T-helper 1 cell treated with Interleukin-12 subunit alpha and Interleukin-12 subunit beta and Interleukin-4 antibody, amounts not matched to agents 30 μg/mL and 1 μg/mL, for 36 hours (primary cell): ENCODE data around the gene TSEN15.

Source experiments
- H3K27ac Mint-ChIP-seq: one replicate; pipeline ENCODE4 v1.8.0; 2021; ENCODE audit warnings: mild to moderate bottlenecking, mixed read lengths
- H3K27me3 Mint-ChIP-seq: one replicate; pipeline ENCODE4 v1.8.0; 2021; ENCODE audit warnings: low read depth, mixed read lengths
- H3K36me3 Mint-ChIP-seq: one replicate; pipeline ENCODE4 v1.8.0; 2021; ENCODE audit warnings: low read depth, mixed read lengths
- H3K4me1 Mint-ChIP-seq: one replicate; pipeline ENCODE4 v1.8.0; 2021; ENCODE audit warnings: low read depth, mixed read lengths
- H3K4me3 Mint-ChIP-seq: one replicate; pipeline ENCODE4 v1.8.0; 2021; ENCODE audit warnings: mild to moderate bottlenecking, moderate library complexity, mixed read lengths
- H3K9me3 Mint-ChIP-seq: one replicate; pipeline ENCODE4 v1.8.0; 2021; ENCODE audit warnings: mixed read lengths

The TSEN15 gene

DNA sequence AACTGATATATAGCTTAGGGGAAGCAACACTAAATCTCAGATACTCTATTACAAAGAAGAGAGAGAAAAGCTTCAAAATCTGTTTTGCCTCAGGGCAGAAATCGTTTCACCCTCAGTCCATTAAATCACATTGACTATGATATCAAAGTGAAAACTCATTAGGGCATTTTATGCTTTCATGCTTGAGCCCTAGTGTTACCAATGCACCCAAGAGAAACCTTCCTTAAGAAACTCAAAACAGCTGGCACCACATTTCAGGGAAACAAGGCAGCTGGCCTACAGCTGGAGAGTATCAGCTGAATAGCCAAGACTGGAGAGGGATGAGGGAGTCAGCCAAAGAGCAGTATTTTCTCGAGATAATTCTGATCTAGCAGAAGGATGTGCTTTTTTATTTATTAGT is 28.9 kb upstream of the TSEN15 start:
- Mint-ChIP-seq H3K36me3 (no peaks in the 10 kb centered on the region), H3K27ac (no peak overlapping the region), H3K4me1 (no peaks in the 10 kb centered on the region), H3K27me3 (peaks cover 29% of the 10 kb centered on the region), H3K9me3 (no peaks in the 10 kb centered on the region), H3K4me3 (no peak overlapping the region)

DNA sequence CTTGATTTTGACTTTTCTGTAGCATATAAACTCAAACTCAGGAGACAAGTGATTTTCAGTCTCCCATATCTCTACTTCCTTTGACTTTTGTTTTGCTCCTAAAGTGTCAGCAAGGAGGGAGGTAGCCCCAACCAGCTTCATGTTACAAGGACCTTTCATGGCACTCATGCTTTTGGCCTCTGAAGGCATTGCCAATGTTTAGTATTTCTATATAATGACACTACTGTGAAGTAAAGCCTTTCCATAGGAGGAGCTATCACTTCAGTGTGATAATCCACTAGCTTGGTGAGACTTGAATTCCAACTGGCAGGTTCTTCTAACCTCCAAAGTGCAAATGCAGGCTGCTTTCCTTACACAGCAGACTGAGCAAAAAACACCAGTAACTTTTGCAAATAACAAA is 28.4 kb upstream of the TSEN15 start:
- no peaks in the 10 kb centered on the region for H3K36me3 Mint-ChIP-seq
- no peak overlapping the region for H3K4me3 Mint-ChIP-seq
- peaks cover 29% of the 10 kb centered on the region for H3K27me3 Mint-ChIP-seq
- H3K27ac Mint-ChIP-seq, result no peak overlapping the region
- no peaks in the 10 kb centered on the region for H3K9me3 Mint-ChIP-seq
- no peaks in the 10 kb centered on the region for H3K4me1 Mint-ChIP-seq

DNA sequence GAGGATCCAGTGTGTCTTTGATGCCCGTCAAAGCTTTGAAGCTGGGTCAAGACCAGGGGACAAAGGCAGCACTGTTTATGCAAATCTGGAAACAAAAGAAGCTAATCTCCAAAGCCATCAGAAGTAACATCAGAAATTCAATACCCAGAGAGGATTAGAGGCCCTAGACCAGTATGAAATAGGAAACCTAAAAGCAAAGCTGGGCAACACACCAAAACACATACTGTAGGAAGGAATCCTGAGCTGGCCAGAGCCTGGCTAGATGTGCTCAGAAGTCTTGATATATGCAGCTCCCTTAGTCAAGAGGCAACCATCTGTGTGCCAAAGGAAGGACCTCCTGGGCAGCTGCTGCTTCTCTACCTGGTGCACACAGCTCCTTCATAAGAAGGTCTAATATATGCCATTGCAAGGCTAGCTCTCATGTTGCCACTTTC is 26.3 kb upstream of the TSEN15 start:
- no peaks in the 10 kb centered on the region for H3K36me3 Mint-ChIP-seq
- H3K4me3 Mint-ChIP-seq, result no peak overlapping the region
- H3K4me1 Mint-ChIP-seq, result no peaks in the 10 kb centered on the region

DNA sequence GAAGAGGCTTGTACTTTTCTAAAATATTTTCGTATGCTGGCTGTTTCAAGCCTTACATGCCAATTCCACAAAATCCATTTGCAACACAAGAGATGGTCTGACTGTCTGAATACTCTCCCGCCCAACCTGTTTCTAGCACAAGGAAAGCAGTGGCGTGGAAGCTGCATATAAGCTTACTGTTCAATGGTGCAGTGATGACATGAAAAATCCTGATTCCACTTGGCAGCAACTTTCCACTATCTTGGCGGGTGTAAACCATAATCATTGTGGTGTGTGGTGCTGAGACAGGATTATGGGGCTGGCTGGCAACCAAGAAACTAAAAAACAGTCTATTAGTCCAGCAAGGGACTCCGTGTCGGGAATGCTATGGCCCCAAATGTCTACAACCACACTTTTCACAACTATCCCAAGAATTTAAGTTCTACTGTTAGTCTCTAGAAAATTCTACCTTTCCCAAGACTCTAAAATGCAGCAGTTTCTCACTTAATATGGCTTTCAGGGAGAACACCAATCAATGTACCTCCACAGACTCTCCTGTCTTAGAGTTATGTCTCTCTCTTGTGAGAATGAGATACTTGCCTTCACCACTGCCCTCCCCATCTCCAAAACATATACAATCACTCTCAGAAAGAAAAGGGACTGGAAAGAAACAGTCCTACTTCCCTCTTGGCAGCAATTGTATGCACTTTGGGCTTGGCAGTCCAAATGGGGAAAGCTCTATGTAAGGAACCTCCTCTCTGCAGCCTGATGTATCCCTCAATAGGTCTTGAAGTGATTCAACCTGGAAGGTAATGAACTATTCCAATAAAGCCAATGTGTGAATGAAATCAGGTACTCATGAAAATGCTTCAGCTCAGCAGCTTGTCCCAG is 23.5 kb upstream of the TSEN15 start:
- no peaks in the 10 kb centered on the region for H3K36me3 Mint-ChIP-seq
- H3K27ac Mint-ChIP-seq, result no peak overlapping the region
- H3K4me1 Mint-ChIP-seq, result no peaks in the 10 kb centered on the region
- peaks cover 53% of the 10 kb centered on the region for H3K27me3 Mint-ChIP-seq
- H3K4me3 Mint-ChIP-seq, result no peak overlapping the region
- H3K9me3 Mint-ChIP-seq, result no peaks in the 10 kb centered on the region

More for the DNA sequence above, 26.3 kb upstream of the TSEN15 start:
- no peak overlapping the region for H3K27ac Mint-ChIP-seq
- no peaks in the 10 kb centered on the region for H3K9me3 Mint-ChIP-seq
- H3K27me3 Mint-ChIP-seq, result peaks cover 44% of the 10 kb centered on the region

DNA sequence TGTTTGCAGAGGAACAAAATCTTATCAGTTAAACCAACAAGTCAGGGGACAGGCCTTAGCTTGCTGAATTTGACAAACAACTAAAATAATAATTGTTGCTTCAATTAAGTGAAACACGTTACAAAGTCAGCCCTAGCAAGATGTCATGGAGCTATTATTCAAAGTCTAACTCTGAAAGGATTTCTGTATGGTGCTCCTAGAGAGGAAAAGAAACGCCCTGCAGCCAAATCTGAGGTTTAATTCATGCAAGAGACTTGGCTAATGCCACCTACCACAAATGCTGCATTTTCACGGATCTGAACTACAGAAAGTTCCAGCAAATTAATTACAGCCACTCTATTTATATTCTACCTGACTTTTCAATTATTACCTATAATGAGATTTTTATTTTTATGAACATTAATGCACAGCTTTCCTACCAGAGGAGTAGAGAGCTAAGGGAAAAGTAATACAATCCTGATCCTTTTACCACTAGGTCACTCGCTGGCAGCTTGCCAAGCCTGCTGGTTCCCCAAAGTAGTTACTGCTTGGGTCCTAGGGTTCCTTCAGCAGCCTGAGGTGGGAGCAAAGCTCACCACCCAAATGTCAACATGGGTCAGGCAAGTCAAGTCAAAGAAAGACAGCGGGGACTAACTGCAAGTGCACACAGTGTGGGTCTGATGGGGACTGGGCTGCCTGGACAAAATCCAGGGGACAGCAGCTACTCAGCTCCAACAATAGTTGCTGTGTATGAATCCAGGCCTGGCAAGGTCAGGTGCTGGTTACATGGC is 22.5 kb upstream of the TSEN15 start:
- Mint-ChIP-seq H3K27ac (no peak overlapping the region), H3K4me1 (peaks cover 3% of the 10 kb centered on the region), H3K9me3 (no peaks in the 10 kb centered on the region), H3K27me3 (peaks cover 60% of the 10 kb centered on the region), H3K4me3 (no peak overlapping the region), H3K36me3 (no peaks in the 10 kb centered on the region)

DNA sequence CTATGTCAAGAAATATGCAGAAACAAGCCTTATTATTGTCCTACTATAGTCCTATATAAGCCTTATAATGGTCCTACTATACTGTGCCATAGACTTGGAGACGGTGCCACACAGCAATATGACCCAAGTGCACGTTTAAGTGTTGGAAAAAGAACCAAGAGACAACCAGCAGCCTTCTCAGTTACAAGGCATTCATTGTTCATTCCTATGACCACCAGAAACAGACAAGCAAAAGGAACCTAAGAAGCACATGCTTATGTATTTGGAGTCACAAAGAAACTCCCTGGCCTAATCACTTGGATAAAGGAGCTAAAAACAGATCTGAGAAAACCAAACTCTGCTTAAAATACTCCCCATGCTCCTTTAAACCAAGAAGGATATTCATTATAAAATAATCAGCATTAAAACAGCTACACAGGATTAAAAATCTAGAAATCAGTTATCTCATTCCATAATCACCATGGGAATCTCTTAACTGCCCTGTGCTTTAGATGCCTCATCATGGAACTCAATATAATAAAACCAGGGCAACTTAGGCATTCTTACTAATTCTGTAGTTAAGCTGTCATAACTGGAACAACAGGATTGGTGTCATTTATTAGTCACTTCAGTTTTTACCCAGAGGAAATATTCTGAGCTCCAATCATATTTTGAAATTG is 21.0 kb upstream of the TSEN15 start:
- Mint-ChIP-seq H3K36me3 (no peaks in the 10 kb centered on the region), H3K4me3 (no peak overlapping the region), H3K27me3 (peaks cover 74% of the 10 kb centered on the region), H3K4me1 (peaks cover 3% of the 10 kb centered on the region), H3K9me3 (no peaks in the 10 kb centered on the region), H3K27ac (no peak overlapping the region)

DNA sequence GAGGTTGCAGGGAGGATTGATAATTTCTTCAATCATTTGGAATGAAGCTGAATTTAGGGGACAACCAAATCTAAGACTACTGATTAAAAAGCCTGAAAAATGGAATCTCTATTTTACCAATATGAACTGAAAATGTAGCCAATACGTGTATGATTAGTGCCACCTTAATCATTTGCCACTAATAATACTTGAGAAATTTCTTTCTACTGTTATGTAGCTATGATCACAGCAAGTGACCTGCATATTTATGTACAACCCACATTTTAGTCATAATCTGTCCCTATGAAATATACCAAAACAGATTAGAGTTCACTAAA is 20.5 kb upstream of the TSEN15 start:
- peaks cover 7% of the 10 kb centered on the region for H3K4me1 Mint-ChIP-seq
- no peak overlapping the region for H3K4me3 Mint-ChIP-seq
- no peaks in the 10 kb centered on the region for H3K36me3 Mint-ChIP-seq
- no peaks in the 10 kb centered on the region for H3K9me3 Mint-ChIP-seq
- no peak overlapping the region for H3K27ac Mint-ChIP-seq
- H3K27me3 Mint-ChIP-seq, result peaks cover 74% of the 10 kb centered on the region

DNA sequence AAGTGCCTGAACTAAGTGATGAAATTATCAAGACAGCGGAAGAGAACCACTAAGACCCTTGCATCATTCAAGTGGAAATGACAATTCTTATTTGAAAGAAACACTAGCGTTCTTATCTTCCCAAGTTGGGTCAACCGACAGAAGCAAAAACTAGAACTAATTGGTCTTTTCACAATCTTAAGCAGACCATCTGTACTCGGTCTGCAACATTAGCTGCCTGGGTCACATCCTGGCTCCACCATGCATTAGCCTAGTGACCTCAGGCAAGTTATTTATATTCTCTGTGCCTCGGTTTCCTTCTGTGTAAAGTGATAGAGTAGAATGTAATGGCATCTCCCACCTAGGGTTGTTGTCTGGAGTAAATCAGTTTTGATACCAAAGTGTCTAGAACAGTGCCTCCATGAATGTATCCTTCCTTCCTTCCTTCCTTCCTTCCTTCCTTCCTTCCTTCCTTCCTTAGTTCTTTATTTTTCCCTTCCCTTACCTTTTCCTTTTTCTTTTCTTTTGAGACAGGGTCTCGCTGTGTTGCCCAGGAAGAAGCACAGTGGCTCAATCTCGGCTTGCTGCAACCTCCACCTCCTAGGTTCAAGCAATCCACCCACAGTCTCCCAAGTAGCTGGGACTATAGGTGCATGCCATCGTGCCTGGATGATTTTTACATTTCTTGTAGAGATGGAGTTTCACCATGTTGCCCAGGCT is 20.0 kb upstream of the TSEN15 start:
- H3K9me3 Mint-ChIP-seq, result no peaks in the 10 kb centered on the region
- peaks cover 10% of the 10 kb centered on the region for H3K4me1 Mint-ChIP-seq
- no peak overlapping the region for H3K4me3 Mint-ChIP-seq
- H3K27ac Mint-ChIP-seq, result no peak overlapping the region
- H3K36me3 Mint-ChIP-seq, result no peaks in the 10 kb centered on the region
- H3K27me3 Mint-ChIP-seq, result peaks cover 74% of the 10 kb centered on the region

DNA sequence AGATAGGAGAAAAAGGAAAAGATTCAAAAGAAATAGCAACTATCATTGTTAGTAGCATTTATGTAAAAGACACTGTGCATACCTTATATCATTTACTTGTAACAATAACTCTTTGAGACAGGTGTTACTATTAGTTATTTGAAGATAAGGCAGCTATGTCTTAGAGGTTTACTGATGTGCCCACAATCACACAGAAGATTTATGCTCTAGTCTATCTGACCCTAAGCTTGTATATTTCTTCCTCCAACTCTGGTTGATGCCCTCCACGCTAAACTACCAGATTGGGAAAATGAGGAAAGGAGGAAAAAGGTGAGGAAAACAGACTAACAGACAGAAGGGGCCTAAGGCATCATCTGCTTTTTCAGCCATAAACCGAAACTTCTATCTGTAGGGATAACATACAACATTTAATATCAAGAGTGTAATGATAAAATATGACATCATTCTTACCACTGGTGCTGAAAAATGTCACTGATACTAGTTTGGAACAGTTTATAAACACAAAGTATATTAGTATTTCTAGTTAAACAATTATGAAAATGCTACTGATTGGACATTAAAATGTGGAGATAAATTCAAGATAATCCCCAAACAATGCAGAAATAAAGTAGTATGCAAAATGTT is 19.1 kb upstream of the TSEN15 start:
- Mint-ChIP-seq H3K36me3 (no peaks in the 10 kb centered on the region), H3K4me1 (peaks cover 10% of the 10 kb centered on the region), H3K27me3 (peaks cover 73% of the 10 kb centered on the region), H3K27ac (no peak overlapping the region), H3K4me3 (no peak overlapping the region), H3K9me3 (no peaks in the 10 kb centered on the region)

DNA sequence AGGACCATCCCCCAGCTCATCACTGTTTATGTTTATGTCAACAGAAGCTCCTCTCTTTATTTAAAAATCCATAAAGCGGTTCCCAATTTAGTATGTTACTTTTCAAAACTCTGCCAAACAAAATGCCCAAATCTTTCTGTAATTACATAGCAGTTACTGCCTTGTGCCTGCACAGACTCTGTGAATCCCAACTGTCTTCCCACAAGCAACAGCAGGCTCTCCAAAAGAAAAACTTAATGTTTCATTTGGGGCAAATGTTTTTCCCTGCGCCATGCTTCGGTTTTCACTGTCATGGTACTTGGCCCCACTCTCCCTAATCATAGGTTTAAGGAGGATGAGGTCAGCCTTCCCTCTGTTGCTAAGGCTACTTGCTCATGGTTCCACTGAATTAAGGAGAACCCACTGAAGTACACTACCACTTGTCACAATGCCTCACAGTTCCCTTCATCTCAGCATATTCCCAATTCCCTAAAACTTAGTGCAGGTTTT is 18.6 kb upstream of the TSEN15 start:
- Mint-ChIP-seq H3K36me3 (peaks cover 2% of the 10 kb centered on the region), H3K4me1 (peaks cover 15% of the 10 kb centered on the region), H3K9me3 (no peaks in the 10 kb centered on the region), H3K27ac (no peak overlapping the region), H3K4me3 (no peak overlapping the region), H3K27me3 (peaks cover 77% of the 10 kb centered on the region)

DNA sequence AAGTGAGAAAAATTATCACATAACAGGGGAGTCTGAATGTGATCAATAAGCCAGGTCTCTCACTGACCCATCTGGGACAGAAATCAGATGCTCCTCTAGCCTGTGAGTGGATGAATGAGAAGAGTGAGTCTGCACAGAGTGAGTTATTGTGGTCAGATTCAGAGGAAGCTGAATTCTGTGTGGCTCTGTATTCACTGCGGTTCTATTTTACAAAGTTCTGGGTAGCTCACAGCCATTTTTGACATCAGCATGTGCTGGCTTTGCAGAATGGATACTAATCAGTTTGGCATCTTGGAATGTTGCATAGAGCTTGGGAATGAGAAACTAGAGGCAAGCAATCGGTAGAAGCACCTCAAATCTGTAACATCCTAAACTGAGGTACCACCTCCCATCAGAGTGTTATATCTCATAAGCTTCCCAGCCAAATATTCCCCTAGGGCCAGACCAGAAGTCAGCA is 17.8 kb upstream of the TSEN15 start:
- H3K27me3 Mint-ChIP-seq, result peaks cover 78% of the 10 kb centered on the region
- H3K4me3 Mint-ChIP-seq, result no peak overlapping the region
- H3K9me3 Mint-ChIP-seq, result no peaks in the 10 kb centered on the region
- no peak overlapping the region for H3K27ac Mint-ChIP-seq
- H3K4me1 Mint-ChIP-seq, result peaks cover 16% of the 10 kb centered on the region
- peaks cover 3% of the 10 kb centered on the region for H3K36me3 Mint-ChIP-seq

DNA sequence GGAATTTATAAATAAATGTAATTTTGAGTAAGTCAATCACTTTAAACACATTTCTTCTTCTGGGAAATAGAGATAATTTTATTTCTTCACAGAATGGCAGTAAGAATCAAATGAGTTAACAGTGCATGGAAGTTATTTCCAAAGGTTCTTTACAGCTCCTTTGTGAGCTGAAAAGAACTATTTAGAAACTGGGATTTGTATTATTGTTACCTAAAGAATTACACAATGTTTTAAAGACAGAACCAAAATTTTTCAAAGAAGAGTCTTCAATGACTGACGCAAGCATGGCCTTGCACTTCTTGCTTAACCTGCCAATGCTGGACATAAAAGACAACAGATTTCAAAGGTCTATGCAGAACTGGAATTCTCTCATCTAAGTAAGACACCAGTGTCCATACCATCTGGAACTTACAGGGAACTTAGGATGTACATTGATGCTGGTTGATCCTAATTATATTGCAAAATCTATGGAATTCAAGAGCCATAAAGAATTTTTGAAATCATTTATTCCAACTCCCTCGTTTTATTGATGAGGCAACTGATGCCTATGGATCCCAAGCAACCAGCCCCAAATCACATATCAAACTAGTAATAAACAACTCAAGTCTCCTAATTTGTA is 16.7 kb upstream of the TSEN15 start:
- Mint-ChIP-seq H3K9me3 (no peaks in the 10 kb centered on the region), H3K27me3 (peaks cover 81% of the 10 kb centered on the region), H3K4me3 (no peak overlapping the region), H3K36me3 (peaks cover 3% of the 10 kb centered on the region), H3K4me1 (peaks cover 16% of the 10 kb centered on the region), H3K27ac (no peak overlapping the region)

DNA sequence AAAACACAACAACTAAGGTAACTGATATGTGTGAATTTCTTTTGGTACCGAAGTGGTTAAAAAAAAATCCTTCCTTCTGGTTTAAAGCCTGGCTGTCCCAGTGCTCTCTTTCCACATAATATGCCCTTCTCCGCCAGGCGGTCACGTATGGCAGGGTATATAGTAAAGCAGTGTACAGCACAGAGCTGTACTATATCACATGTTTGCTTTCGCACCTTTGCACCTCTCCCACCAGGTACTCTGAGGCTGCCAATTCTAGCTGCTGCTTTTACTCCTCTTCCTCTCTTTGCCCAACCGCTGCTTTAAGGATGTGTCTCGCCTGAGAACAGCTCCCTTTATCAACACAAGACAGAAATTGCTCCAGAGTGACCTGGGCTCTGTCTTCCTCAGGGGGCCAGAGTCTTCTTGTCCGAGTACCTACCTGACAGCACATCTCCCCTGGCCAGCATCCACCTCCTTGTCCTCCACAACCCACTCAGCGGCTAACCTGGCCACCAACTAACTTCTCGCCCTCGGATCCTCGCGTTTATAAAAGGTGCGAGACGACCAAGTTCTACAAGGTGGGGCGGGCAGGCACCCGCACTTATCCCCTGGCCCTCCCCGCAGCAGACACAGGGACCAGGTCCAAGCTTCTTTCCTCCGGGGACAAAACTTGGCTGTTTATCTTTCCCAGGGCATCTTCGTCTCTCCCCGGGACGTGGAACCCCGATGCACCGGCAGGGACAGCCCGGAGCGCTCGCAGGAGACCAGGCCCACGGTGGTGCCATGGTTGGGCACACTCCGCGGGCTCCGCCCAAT is 15.6 kb upstream of the TSEN15 start:
- peak overlapping the region; percentile 56 for H3K4me3 Mint-ChIP-seq
- peaks cover 82% of the 10 kb centered on the region for H3K27me3 Mint-ChIP-seq
- no peaks in the 10 kb centered on the region for H3K9me3 Mint-ChIP-seq
- peaks cover 16% of the 10 kb centered on the region for H3K4me1 Mint-ChIP-seq
- H3K27ac Mint-ChIP-seq, result no peak overlapping the region
- H3K36me3 Mint-ChIP-seq, result peaks cover 3% of the 10 kb centered on the region
